Measurements from ENCODE around the gene ZNF19.

DNA sequence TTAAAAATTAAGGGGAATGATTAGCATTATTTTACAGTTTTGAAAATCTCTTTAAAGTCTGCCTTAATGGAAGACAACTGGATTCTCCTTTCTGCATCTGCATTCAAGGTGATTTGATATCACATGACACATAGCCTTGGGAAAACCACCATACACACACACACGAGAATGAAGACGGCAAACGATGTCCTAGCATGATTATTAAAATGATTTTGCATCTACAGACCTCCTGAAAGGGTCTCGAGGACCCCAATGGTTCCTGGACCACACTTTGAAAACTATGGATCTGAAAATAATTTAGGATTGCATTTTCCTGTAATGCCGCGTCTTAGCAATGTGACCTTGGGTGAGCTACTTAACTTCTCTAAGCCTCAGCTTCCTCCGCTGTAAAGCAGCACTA, 25.4 kb upstream of the ZNF19 start:
- TF ChIP-seq CTCF (IDR thresholded peaks at IDR 0.05; ENCODE audit: control extremely low read depth in 1 of 3, insufficient read depth in 1 of 3, low read depth in 1 of 3, low read length in 3 of 3) (no peak), SRF (IDR thresholded peaks at IDR 0.05; ENCODE audit: low read depth, low read length) (no peak), EP300 (IDR thresholded peaks at IDR 0.05; ENCODE audit: borderline replicate concordance in 1 of 2, low read depth in 2 of 2, low read length in 2 of 2) (no peak), CHD2 (IDR thresholded peaks at IDR 0.05; ENCODE audit: low read length) (no peak), CHD1 (IDR thresholded peaks at IDR 0.05; ENCODE audit: low read depth, low read length) (no peak), SP1 (IDR thresholded peaks at IDR 0.05; ENCODE audit: low read depth, low read length) (no peak)

All from H1 (cell line).